ENCODE measurements around the gene RILPL1.
"Not testable (repeated sequence)": the region's sequence is repeated elsewhere in the genome, so short reads cannot be mapped to it uniquely, and the experiment has no call there.

RILPL1 gene

DNA sequence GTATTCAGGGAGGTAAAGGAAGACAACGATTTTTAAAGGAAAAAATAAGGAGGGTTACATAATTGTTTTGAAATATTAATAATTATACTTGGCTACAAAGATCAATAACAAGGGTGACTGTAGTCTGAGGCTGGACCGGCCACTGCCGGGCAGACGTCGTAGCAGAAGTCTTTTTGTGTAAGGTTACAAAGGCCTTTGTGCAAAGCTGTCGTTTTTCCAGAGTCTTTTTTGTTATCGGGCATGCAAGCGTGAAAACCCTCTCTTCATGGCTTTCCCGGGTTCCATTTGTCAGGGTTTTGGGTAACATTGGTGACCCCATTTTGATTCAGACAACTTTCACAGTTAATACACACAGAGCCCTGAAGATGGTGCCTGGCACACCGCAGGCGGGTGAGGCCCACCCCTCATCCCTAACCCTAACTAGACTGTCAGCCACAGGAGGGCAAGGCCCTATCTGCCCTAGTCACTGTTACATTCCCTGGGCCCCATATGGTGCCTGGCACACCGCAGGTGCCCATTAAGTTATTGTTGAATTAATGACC is 31.3 kb downstream of the RILPL1 start:
- no peak for DNase-seq
- Histone ChIP-seq H3K4me3 (ENCODE audit: low read depth, low read length) (no peak overlapping the region), H3K27me3 (replicated peaks) (no peaks in the 10 kb centered on the region), H3K27ac (no peak overlapping the region), H3K36me3 (replicated peaks) (peaks cover 10% of the 10 kb centered on the region)
- in situ Hi-C loops (cut with HindIII; ENCODE audit: low pct_ligation_motif_present, low sequenced_read_pairs), result no loop called here
- TF ChIP-seq, protein P1, sequence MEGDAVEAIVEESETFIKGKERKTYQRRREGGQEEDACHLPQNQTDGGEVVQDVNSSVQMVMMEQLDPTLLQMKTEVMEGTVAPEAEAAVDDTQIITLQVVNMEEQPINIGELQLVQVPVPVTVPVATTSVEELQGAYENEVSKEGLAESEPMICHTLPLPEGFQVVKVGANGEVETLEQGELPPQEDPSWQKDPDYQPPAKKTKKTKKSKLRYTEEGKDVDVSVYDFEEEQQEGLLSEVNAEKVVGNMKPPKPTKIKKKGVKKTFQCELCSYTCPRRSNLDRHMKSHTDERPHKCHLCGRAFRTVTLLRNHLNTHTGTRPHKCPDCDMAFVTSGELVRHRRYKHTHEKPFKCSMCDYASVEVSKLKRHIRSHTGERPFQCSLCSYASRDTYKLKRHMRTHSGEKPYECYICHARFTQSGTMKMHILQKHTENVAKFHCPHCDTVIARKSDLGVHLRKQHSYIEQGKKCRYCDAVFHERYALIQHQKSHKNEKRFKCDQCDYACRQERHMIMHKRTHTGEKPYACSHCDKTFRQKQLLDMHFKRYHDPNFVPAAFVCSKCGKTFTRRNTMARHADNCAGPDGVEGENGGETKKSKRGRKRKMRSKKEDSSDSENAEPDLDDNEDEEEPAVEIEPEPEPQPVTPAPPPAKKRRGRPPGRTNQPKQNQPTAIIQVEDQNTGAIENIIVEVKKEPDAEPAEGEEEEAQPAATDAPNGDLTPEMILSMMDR (IDR thresholded peaks at IDR 0.05; ENCODE audit: low read depth, low read length, missing control alignments), result no peak

DNA sequence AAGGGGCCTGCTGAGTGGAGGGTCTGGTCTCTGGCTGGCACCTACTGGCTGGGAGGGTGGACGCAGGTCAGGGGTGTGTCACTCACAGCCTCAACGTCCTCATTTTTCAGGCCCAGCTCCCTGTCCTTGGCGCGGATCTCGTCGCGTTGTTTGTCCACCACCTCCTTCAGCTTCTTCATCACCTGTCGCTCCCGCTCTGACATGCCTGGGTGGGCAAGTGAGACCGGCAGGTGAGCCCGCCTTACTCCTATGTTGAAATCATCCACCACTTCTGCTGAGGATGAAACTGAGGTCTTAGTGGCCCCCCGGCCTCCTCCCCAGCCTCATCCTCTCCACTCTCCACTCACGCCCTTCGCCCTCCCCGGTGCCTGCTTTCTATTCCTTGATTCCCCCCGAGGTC is 34.2 kb downstream of the RILPL1 start:
- no peak for DNase-seq
- TF ChIP-seq, protein P1 (IDR thresholded peaks at IDR 0.05; ENCODE audit: low read depth, low read length, missing control alignments), result no peak
- peaks cover 10% of the 10 kb centered on the region for H3K36me3 ChIP-seq (replicated peaks)
- no peak overlapping the region for H3K27ac ChIP-seq
- no peak overlapping the region for H3K4me3 ChIP-seq (ENCODE audit: low read depth, low read length)
- in situ Hi-C loops (cut with HindIII; ENCODE audit: low pct_ligation_motif_present, low sequenced_read_pairs), result no loop called here
- H3K27me3 ChIP-seq (replicated peaks), result no peaks in the 10 kb centered on the region

DNA sequence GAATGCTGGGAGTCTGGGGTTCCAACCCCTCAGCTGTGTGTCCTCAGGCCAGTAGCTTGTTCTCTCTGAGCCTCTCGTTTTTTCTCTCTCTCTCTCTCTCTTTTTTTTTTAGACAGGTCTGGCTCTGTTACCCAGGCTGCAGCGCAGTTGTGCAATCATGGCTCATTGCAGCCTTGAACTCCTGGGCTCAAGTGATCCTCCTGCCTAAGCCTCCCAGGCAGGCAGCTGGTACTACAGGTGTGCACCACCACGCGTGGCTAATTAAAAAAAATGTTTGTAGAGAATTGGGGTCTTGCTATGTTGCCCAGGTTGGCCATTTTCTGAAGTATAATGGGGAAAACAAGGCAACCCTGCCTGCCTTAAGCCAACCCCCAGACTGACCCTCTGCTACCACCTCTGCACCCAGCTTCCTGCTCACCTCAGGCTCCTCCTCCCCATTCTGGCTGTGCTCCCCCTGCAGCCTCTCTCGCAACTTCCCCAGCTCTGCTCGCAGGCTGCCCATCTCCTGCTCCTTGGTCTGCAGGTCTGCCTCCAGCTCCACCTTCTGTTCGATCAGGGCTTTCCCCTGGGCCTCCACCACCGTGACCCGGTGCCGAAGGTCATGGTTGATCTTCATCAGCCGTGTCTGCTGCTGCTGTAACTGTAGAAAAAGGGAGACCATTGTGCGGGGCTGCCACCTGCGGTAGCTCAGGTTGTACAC is 35.2 kb downstream of the RILPL1 start:
- Histone ChIP-seq H3K4me3 (ENCODE audit: low read depth, low read length) (no peak overlapping the region), H3K36me3 (replicated peaks) (peaks cover 10% of the 10 kb centered on the region), H3K27ac (no peak overlapping the region), H3K27me3 (replicated peaks) (no peaks in the 10 kb centered on the region)
- no peak for DNase-seq
- TF ChIP-seq, protein P1 (IDR thresholded peaks at IDR 0.05; ENCODE audit: low read depth, low read length, missing control alignments), result no peak
- in situ Hi-C loops (cut with HindIII; ENCODE audit: low pct_ligation_motif_present, low sequenced_read_pairs), result no loop called here

DNA sequence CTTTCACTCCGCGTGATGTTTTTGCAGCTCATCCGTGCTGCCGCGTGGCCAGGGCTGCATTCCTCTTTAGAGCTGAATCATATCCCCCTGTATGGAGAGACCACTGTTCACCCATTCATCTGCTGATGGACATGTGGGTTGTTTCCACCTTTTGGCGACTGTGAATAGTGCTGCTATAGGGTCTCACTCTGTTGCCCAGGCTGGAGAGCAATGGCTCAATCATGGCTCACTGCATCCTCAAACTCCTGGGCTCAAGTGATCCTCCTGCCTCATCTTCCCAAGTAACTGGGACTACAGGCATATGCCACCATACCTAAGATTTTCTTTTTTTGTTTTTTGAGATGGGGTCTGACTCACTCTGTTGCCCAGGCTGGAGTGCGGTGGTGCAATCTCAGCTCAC is 36.5 kb downstream of the RILPL1 start:
- TF ChIP-seq, protein P1 (IDR thresholded peaks at IDR 0.05; ENCODE audit: low read depth, low read length, missing control alignments), result no peak
- in situ Hi-C loops (cut with HindIII; ENCODE audit: low pct_ligation_motif_present, low sequenced_read_pairs), result no loop called here
- peaks cover 10% of the 10 kb centered on the region for H3K36me3 ChIP-seq (replicated peaks)

DNA sequence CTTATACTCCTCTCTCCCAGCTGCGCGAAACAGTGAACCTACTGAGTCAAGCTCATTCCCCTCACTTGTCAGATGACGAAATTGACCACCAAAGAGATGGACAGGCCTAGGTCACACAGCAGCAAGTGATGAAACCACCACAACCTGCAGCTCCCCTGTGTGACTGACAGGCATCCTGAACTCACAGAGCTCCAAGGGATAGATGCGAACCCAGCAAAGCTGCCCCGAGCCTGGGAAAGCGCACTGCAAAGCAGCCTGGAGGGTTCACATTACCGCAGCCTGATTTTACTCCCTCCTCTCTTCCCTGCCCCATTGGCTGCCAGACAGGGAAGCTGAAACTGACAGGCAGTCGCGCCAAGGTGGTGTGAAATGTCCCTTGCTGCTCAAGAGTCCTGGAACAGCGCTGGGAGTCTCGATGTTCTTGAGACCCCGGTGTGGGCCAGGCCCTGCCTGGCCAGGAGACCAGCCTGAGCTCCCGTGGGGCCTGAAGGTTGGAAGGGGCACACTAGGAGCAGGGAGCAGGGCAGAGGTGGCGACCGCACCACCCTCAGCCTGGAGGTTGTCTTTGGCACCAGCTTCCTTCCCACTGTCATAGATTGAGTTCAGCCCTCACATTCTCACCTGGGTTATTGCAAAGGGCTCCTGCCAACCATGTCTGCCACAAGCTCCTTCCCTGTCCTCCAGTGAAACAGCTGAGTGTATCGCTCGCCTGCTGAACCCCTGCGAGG is 39.2 kb downstream of the RILPL1 start:
- TF ChIP-seq, protein P1 (IDR thresholded peaks at IDR 0.05; ENCODE audit: low read depth, low read length, missing control alignments), result no peak
- Histone ChIP-seq H3K27me3 (replicated peaks) (no peaks in the 10 kb centered on the region), H3K27ac (no peak overlapping the region), H3K36me3 (replicated peaks) (peaks cover 10% of the 10 kb centered on the region), H3K4me3 (ENCODE audit: low read depth, low read length) (no peak overlapping the region)
- in situ Hi-C loops (cut with HindIII; ENCODE audit: low pct_ligation_motif_present, low sequenced_read_pairs), result no loop called here
- DNase-seq, result no peak

More for the DNA sequence above, 36.5 kb downstream of the RILPL1 start:
- no peak for DNase-seq
- H3K27ac ChIP-seq, result no peak overlapping the region
- H3K27me3 ChIP-seq (replicated peaks), result no peaks in the 10 kb centered on the region
- H3K4me3 ChIP-seq (ENCODE audit: low read depth, low read length), result no peak overlapping the region

DNA sequence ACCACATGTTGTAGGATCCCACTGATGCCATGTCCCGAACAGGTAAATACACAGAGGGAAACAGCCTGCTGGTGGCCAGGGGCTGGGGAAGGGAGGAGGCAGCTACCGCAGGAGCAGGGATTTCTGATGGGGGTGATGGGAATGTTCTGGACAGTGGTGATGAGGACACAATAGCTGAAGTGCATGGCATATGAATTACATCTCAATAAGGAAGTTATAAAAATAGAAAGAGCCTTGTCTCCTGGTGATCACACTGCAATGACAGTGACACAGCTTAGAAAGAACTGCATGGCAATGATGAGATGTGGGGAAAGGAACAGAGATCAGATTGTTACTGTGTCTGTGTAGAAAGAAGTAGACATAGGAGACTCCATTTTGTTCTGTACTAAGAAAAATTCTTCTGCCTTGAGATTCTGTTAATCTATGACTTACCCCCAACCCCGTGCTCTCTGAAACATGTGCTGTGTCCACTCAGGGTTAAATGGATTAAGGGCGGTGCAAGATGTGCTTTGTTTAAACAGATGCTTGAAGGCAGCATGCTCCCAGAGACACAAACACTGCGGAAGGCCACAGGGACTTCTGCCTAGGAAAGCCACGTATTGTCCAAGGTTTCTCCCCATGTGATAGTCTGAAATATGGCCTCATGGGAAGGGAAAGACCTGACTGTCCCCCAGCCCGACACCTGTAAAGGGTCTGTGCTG is 41.0 kb downstream of the RILPL1 start:
- in situ Hi-C loops (cut with HindIII; ENCODE audit: low pct_ligation_motif_present, low sequenced_read_pairs); DNase-seq; H3K27ac ChIP-seq; H3K4me3 ChIP-seq (ENCODE audit: low read depth, low read length); H3K36me3 ChIP-seq (replicated peaks); H3K27me3 ChIP-seq (replicated peaks): not testable (repeated sequence)

Data from brain microvascular endothelial cell (primary cell).